Measurements from ENCODE around the gene KRT73. TPM values are rescaled to one million over a fixed set of nuclear protein-coding genes. Genes with fewer than 3 reads are reported as not detected.

KRT73 gene
- polyA plus RNA-seq, 2 donors = not detected

- Histone ChIP-seq H3K9me3 (ENCODE audit: control insufficient read depth in 2 of 2, insufficient read depth in 1 of 2, low read depth in 1 of 2, low read length in 1 of 2) (no peaks in the 10 kb centered on the region), H3K4me1 (ENCODE audit: control insufficient read depth in 2 of 2, insufficient read depth in 2 of 2, low read length in 1 of 2) (no peaks in the 10 kb centered on the region), H3K4me3 (ENCODE audit: low read depth in 1 of 2, low read length in 2 of 2) (no peak overlapping the region), H3K36me3 (ENCODE audit: control insufficient read depth in 2 of 2, insufficient read depth in 2 of 2, low read length in 1 of 2) (no peaks in the 10 kb centered on the region), H3K27me3 (ENCODE audit: control insufficient read depth in 1 of 2, insufficient read depth in 2 of 2, low read length in 2 of 2) (no peaks in the 10 kb centered on the region), H3K27ac (ENCODE audit: low read depth in 2 of 2, low read length in 1 of 2) (no peak overlapping the region)
- WGBS, 2 donors = 89 to 93% methylated on average over 15 of the region's 15 CpGs
These were observed 45.1 kb downstream of the KRT73 start for GRCh38 chr12:52573306-52573705.

DNA sequence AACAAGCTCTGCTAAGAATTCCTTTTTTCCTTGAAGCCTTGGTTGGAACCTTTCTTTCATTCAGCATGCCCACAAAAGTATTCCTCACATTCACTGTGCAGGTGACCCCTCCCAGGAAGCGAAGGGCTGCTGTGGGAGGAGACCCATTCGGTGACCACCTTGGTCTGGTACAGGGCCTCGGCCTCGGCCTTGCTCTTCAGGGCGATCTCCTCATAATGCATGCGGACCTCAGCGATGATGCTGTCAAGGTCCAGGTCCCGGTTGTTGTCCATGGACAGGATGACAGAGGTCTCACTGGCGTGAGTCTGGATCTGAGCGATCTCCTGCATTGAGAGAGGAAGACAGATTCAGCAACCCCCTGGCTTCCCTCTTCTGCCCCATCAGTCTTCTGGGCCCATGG is 47.8 kb downstream of the KRT73 start:
- no peak overlapping the region for H3K27ac ChIP-seq (ENCODE audit: low read depth in 2 of 2, low read length in 1 of 2)
- no peaks in the 10 kb centered on the region for H3K27me3 ChIP-seq (ENCODE audit: control insufficient read depth in 1 of 2, insufficient read depth in 2 of 2, low read length in 2 of 2)
- no peak overlapping the region for H3K4me3 ChIP-seq (ENCODE audit: low read depth in 1 of 2, low read length in 2 of 2)
- 95 to 96% methylated on average over 10 of the region's 10 CpGs for WGBS, 2 donors
- H3K4me1 ChIP-seq (ENCODE audit: control insufficient read depth in 2 of 2, insufficient read depth in 2 of 2, low read length in 1 of 2) = peaks cover 0 to 1% of the 10 kb centered on the region in 2 donors
- H3K9me3 ChIP-seq (ENCODE audit: control insufficient read depth in 2 of 2, insufficient read depth in 1 of 2, low read depth in 1 of 2, low read length in 1 of 2) = no peaks in the 10 kb centered on the region
- no peaks in the 10 kb centered on the region for H3K36me3 ChIP-seq (ENCODE audit: control insufficient read depth in 2 of 2, insufficient read depth in 2 of 2, low read length in 1 of 2)

DNA sequence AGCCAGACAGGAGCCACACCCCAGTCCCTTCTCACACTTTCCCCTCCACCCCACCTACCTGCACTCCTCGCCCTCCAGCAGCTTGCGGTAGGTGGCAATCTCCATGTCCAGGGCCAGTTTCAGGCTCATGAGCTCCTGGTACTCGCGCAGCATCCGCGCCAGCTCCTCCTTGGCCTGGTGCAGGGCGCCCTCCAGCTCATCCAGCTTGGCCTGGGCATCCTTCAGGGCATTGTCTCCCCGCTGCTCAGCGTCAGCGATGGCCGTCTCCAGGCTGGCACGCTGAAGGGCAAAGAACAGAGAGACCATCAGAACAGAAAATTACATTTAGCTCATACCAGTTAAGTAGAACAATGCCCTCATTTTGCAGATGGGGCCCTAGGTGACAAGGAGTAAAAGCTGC is 50.2 kb downstream of the KRT73 start:
- peaks cover 0 to 1% of the 10 kb centered on the region in 2 donors for H3K4me1 ChIP-seq (ENCODE audit: control insufficient read depth in 2 of 2, insufficient read depth in 2 of 2, low read length in 1 of 2)
- H3K36me3 ChIP-seq (ENCODE audit: control insufficient read depth in 2 of 2, insufficient read depth in 2 of 2, low read length in 1 of 2) = no peaks in the 10 kb centered on the region
- no peaks in the 10 kb centered on the region for H3K27me3 ChIP-seq (ENCODE audit: control insufficient read depth in 1 of 2, insufficient read depth in 2 of 2, low read length in 2 of 2)
- no peak overlapping the region for H3K4me3 ChIP-seq (ENCODE audit: low read depth in 1 of 2, low read length in 2 of 2)
- H3K9me3 ChIP-seq (ENCODE audit: control insufficient read depth in 2 of 2, insufficient read depth in 1 of 2, low read depth in 1 of 2, low read length in 1 of 2) = no peaks in the 10 kb centered on the region
- 92 to 93% methylated on average over 12 of the region's 12 CpGs for WGBS, 2 donors
- no peak overlapping the region for H3K27ac ChIP-seq (ENCODE audit: low read depth in 2 of 2, low read length in 1 of 2)

DNA sequence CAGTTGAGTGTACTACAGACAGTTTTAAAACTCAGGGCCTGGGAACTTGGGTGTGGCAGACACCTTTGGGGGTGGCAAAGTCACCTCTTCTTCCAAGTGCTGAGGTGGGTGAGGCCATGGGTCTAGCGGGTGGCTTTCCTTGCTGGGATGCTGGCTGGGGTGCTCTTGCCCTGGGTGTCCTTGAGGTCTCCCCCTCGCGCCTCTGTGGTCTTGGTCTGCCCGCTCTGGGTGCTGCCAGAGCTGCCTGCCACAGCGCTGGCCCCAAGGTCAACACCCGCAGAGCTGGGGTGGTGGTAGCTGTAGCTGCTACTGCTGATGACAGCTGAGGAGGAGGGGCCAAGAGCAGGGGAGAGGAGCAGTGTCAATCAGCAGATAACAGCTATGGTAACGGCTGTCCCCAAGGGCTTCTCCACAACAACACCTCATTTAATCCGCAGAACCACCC is 51.5 kb downstream of the KRT73 start:
- Histone ChIP-seq H3K36me3 (ENCODE audit: control insufficient read depth in 2 of 2, insufficient read depth in 2 of 2, low read length in 1 of 2) (no peaks in the 10 kb centered on the region), H3K27ac (ENCODE audit: low read depth in 2 of 2, low read length in 1 of 2) (no peak overlapping the region), H3K27me3 (ENCODE audit: control insufficient read depth in 1 of 2, insufficient read depth in 2 of 2, low read length in 2 of 2) (no peaks in the 10 kb centered on the region), H3K4me3 (ENCODE audit: low read depth in 1 of 2, low read length in 2 of 2) (no peak overlapping the region), H3K9me3 (ENCODE audit: control insufficient read depth in 2 of 2, insufficient read depth in 1 of 2, low read depth in 1 of 2, low read length in 1 of 2) (no peaks in the 10 kb centered on the region), H3K4me1 (ENCODE audit: control insufficient read depth in 2 of 2, insufficient read depth in 2 of 2, low read length in 1 of 2) (peaks cover 0 to 1% of the 10 kb centered on the region in 2 donors)
- WGBS, 2 donors = 64 to 80% methylated on average over 8 of the region's 8 CpGs

- no peak overlapping the region for H3K4me3 ChIP-seq (ENCODE audit: low read depth in 1 of 2, low read length in 2 of 2)
- no peaks in the 10 kb centered on the region for H3K9me3 ChIP-seq (ENCODE audit: control insufficient read depth in 2 of 2, insufficient read depth in 1 of 2, low read depth in 1 of 2, low read length in 1 of 2)
- H3K27ac ChIP-seq (ENCODE audit: low read depth in 2 of 2, low read length in 1 of 2) = no peak overlapping the region
- WGBS, 2 donors = 70 to 71% methylated on average over 1 of the region's 1 CpG
- H3K36me3 ChIP-seq (ENCODE audit: control insufficient read depth in 2 of 2, insufficient read depth in 2 of 2, low read length in 1 of 2) = no peaks in the 10 kb centered on the region
- no peaks in the 10 kb centered on the region for H3K27me3 ChIP-seq (ENCODE audit: control insufficient read depth in 1 of 2, insufficient read depth in 2 of 2, low read length in 2 of 2)
- H3K4me1 ChIP-seq (ENCODE audit: control insufficient read depth in 2 of 2, insufficient read depth in 2 of 2, low read length in 1 of 2) = peaks cover 0 to 1% of the 10 kb centered on the region in 2 donors
These were observed 53.8 kb downstream of the KRT73 start for GRCh38 chr12:52564582-52564981.

- Histone ChIP-seq H3K27ac (ENCODE audit: low read depth in 2 of 2, low read length in 1 of 2) (no peak overlapping the region), H3K9me3 (ENCODE audit: control insufficient read depth in 2 of 2, insufficient read depth in 1 of 2, low read depth in 1 of 2, low read length in 1 of 2) (no peaks in the 10 kb centered on the region), H3K27me3 (ENCODE audit: control insufficient read depth in 1 of 2, insufficient read depth in 2 of 2, low read length in 2 of 2) (no peaks in the 10 kb centered on the region), H3K4me1 (ENCODE audit: control insufficient read depth in 2 of 2, insufficient read depth in 2 of 2, low read length in 1 of 2) (peaks cover 0 to 1% of the 10 kb centered on the region in 2 donors), H3K4me3 (ENCODE audit: low read depth in 1 of 2, low read length in 2 of 2) (no peak overlapping the region), H3K36me3 (ENCODE audit: control insufficient read depth in 2 of 2, insufficient read depth in 2 of 2, low read length in 1 of 2) (no peaks in the 10 kb centered on the region)
- 82 to 83% methylated on average over 3 of the region's 3 CpGs for WGBS, 2 donors
These were observed 56.4 kb downstream of the KRT73 start for GRCh38 chr12:52561880-52562449.

GRCh38 chr12:52559979-52560378 is 58.4 kb downstream of the KRT73 start:
- WGBS, 2 donors = 80 to 83% methylated on average over 4 of the region's 4 CpGs
- no peaks in the 10 kb centered on the region for H3K4me1 ChIP-seq (ENCODE audit: control insufficient read depth in 2 of 2, insufficient read depth in 2 of 2, low read length in 1 of 2)
- H3K4me3 ChIP-seq (ENCODE audit: low read depth in 1 of 2, low read length in 2 of 2) = no peak overlapping the region
- no peaks in the 10 kb centered on the region for H3K9me3 ChIP-seq (ENCODE audit: control insufficient read depth in 2 of 2, insufficient read depth in 1 of 2, low read depth in 1 of 2, low read length in 1 of 2)
- H3K27me3 ChIP-seq (ENCODE audit: control insufficient read depth in 1 of 2, insufficient read depth in 2 of 2, low read length in 2 of 2) = no peaks in the 10 kb centered on the region
- no peaks in the 10 kb centered on the region for H3K36me3 ChIP-seq (ENCODE audit: control insufficient read depth in 2 of 2, insufficient read depth in 2 of 2, low read length in 1 of 2)
- no peak overlapping the region for H3K27ac ChIP-seq (ENCODE audit: low read depth in 2 of 2, low read length in 1 of 2)

GRCh38 chr12:52558781-52559445 is 59.4 kb downstream of the KRT73 start:
- H3K27ac ChIP-seq (ENCODE audit: low read depth in 2 of 2, low read length in 1 of 2) = no peak overlapping the region
- H3K36me3 ChIP-seq (ENCODE audit: control insufficient read depth in 2 of 2, insufficient read depth in 2 of 2, low read length in 1 of 2) = no peaks in the 10 kb centered on the region
- H3K4me3 ChIP-seq (ENCODE audit: low read depth in 1 of 2, low read length in 2 of 2) = no peak overlapping the region
- H3K9me3 ChIP-seq (ENCODE audit: control insufficient read depth in 2 of 2, insufficient read depth in 1 of 2, low read depth in 1 of 2, low read length in 1 of 2) = no peaks in the 10 kb centered on the region
- H3K27me3 ChIP-seq (ENCODE audit: control insufficient read depth in 1 of 2, insufficient read depth in 2 of 2, low read length in 2 of 2) = no peaks in the 10 kb centered on the region
- H3K4me1 ChIP-seq (ENCODE audit: control insufficient read depth in 2 of 2, insufficient read depth in 2 of 2, low read length in 1 of 2) = no peaks in the 10 kb centered on the region
- WGBS, 2 donors = 66 to 77% methylated on average over 8 of the region's 8 CpGs

All from esophagus (tissue), 2 donors.